ENCODE measurements around the gene MCMBP.

MCMBP gene

GRCh38 chr10:119849944-119850343 is 22.7 kb downstream of the MCMBP start:
- H3K27ac ChIP-seq (ENCODE audit: poor library complexity, severe bottlenecking), result peak overlapping the region; percentile 51
- H3K4me1 ChIP-seq (ENCODE audit: insufficient read depth, poor library complexity, severe bottlenecking), result peaks cover 18% of the 10 kb centered on the region
- H3K36me3 ChIP-seq (ENCODE audit: low read depth), result peaks cover 97% of the 10 kb centered on the region
- H3K4me3 ChIP-seq (ENCODE audit: severe bottlenecking), result no peak overlapping the region
- ATAC-seq (ENCODE audit: low read depth) (no peak), DNase-seq (ENCODE audit: low spot score) (no peak)
- no peaks in the 10 kb centered on the region for H3K9me3 ChIP-seq (ENCODE audit: severe bottlenecking)
- TF ChIP-seq CTCF (IDR thresholded peaks at IDR 0.05; ENCODE audit: poor library complexity, severe bottlenecking), result no peak
- H3K27me3 ChIP-seq (ENCODE audit: insufficient read depth, poor library complexity, severe bottlenecking), result no peaks in the 10 kb centered on the region

GRCh38 chr10:119849031-119849789 is 23.4 kb downstream of the MCMBP start:
- Histone ChIP-seq H3K36me3 (ENCODE audit: low read depth) (peaks cover 97% of the 10 kb centered on the region), H3K4me1 (ENCODE audit: insufficient read depth, poor library complexity, severe bottlenecking) (peaks cover 18% of the 10 kb centered on the region), H3K27ac (ENCODE audit: poor library complexity, severe bottlenecking) (peak overlapping the region; percentile 51), H3K9me3 (ENCODE audit: severe bottlenecking) (no peaks in the 10 kb centered on the region), H3K4me3 (ENCODE audit: severe bottlenecking) (no peak overlapping the region), H3K27me3 (ENCODE audit: insufficient read depth, poor library complexity, severe bottlenecking) (no peaks in the 10 kb centered on the region)
- DNase-seq (ENCODE audit: low spot score), result no peak
- no peak for TF ChIP-seq CTCF (IDR thresholded peaks at IDR 0.05; ENCODE audit: poor library complexity, severe bottlenecking)
- peak; percentile 67 for ATAC-seq (ENCODE audit: low read depth)

DNA sequence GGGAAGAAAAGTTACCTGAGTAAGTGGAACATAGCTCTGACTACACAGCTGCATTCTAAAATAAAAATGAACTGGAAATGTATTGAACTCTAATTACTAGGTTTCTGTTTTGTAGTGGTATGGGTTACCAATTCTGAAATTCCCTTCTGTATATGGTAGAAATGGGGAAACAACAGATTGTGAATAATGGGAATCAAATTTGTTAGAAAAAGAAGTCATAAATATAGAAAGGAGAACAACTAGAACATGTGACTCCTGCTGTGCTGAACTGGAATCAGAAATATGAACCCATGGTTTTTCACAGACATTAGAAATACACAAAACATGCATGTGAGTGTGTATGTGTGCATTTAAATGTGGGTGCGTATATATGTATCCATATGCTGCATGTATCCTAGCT is 27.0 kb downstream of the MCMBP start:
- no peak overlapping the region for H3K27ac ChIP-seq (ENCODE audit: poor library complexity, severe bottlenecking)
- peaks cover 16% of the 10 kb centered on the region for H3K4me1 ChIP-seq (ENCODE audit: insufficient read depth, poor library complexity, severe bottlenecking)
- H3K27me3 ChIP-seq (ENCODE audit: insufficient read depth, poor library complexity, severe bottlenecking), result no peaks in the 10 kb centered on the region
- peaks cover 99% of the 10 kb centered on the region for H3K36me3 ChIP-seq (ENCODE audit: low read depth)
- no peak for TF ChIP-seq CTCF (IDR thresholded peaks at IDR 0.05; ENCODE audit: poor library complexity, severe bottlenecking)
- H3K9me3 ChIP-seq (ENCODE audit: severe bottlenecking), result no peaks in the 10 kb centered on the region
- no peak for DNase-seq (ENCODE audit: low spot score)
- ATAC-seq (ENCODE audit: low read depth), result no peak
- no peak overlapping the region for H3K4me3 ChIP-seq (ENCODE audit: severe bottlenecking)

DNA sequence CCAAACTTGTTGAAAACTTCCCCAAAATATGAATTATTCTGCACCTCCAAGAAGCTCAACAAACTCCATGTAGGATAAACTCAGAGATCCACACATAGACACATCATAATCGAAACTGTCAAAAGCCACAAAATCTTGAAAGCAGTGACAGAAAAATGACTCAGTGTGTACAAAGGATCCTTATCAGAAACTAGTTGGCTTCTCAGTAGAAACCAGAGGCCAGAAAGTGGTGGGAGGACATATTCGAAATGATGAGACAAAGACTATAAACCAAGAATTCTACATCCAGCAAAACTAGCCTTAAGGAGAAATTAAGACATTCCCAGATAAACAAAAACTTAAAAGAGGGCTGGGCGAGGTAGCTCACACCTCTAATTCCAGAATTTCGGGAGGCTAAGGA is 38.5 kb downstream of the MCMBP start:
- no peak for TF ChIP-seq CTCF (IDR thresholded peaks at IDR 0.05; ENCODE audit: poor library complexity, severe bottlenecking)
- Histone ChIP-seq H3K36me3 (ENCODE audit: low read depth) (peaks cover 97% of the 10 kb centered on the region), H3K9me3 (ENCODE audit: severe bottlenecking) (no peaks in the 10 kb centered on the region), H3K4me3 (ENCODE audit: severe bottlenecking) (no peak overlapping the region), H3K4me1 (ENCODE audit: insufficient read depth, poor library complexity, severe bottlenecking) (no peaks in the 10 kb centered on the region), H3K27ac (ENCODE audit: poor library complexity, severe bottlenecking) (no peak overlapping the region), H3K27me3 (ENCODE audit: insufficient read depth, poor library complexity, severe bottlenecking) (no peaks in the 10 kb centered on the region)
- DNase-seq (ENCODE audit: low spot score) (no peak), ATAC-seq (ENCODE audit: low read depth) (no peak)

GRCh38 chr10:119832951-119833350 is 39.7 kb downstream of the MCMBP start:
- no peak for TF ChIP-seq CTCF (IDR thresholded peaks at IDR 0.05; ENCODE audit: poor library complexity, severe bottlenecking)
- Histone ChIP-seq H3K27me3 (ENCODE audit: insufficient read depth, poor library complexity, severe bottlenecking) (no peaks in the 10 kb centered on the region), H3K4me3 (ENCODE audit: severe bottlenecking) (no peak overlapping the region), H3K36me3 (ENCODE audit: low read depth) (peaks cover 98% of the 10 kb centered on the region), H3K27ac (ENCODE audit: poor library complexity, severe bottlenecking) (no peak overlapping the region), H3K4me1 (ENCODE audit: insufficient read depth, poor library complexity, severe bottlenecking) (no peaks in the 10 kb centered on the region), H3K9me3 (ENCODE audit: severe bottlenecking) (no peaks in the 10 kb centered on the region)
- DNase-seq (ENCODE audit: low spot score), result no peak
- no peak for ATAC-seq (ENCODE audit: low read depth)
